ENCODE data around the gene SPINK9.

Gene SPINK9

DNA sequence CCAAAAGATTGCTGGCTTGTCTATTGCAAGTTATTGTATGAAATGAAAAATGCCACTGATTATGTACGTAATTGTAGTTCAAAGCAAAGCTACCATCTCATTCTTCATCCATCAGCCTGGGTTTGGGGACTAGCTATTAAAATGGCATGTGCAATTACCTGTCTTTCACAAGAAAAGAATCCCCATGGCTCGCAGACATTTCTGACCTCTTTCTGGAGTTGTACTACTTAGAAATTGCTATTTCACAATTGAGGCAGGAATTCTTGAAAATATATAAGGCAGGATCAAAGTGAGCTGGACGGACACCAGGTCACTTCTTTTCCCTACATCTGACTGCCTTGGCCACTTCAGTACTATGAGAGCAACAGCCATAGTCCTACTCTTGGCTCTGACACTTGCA is at the start of gene SPINK9:
TSS of gene SPINK9 (plus strand) at position 301 of the 400 bp plus-strand sequence. CDS start at position 356, 55 bp downstream.
- no peak for DNase-seq (ENCODE audit: low read depth, low spot score)
- no peak within 1 kb of the TSS for H3K4me3 ChIP-seq (ENCODE audit: low read depth, low read length)
- TF ChIP-seq CTCF (IDR thresholded peaks at IDR 0.05; ENCODE audit: insufficient read depth, low read length, missing control alignments), result no peak
- ChIA-PET POLR2A (no interaction called here), CTCF (no interaction called here)

DNA sequence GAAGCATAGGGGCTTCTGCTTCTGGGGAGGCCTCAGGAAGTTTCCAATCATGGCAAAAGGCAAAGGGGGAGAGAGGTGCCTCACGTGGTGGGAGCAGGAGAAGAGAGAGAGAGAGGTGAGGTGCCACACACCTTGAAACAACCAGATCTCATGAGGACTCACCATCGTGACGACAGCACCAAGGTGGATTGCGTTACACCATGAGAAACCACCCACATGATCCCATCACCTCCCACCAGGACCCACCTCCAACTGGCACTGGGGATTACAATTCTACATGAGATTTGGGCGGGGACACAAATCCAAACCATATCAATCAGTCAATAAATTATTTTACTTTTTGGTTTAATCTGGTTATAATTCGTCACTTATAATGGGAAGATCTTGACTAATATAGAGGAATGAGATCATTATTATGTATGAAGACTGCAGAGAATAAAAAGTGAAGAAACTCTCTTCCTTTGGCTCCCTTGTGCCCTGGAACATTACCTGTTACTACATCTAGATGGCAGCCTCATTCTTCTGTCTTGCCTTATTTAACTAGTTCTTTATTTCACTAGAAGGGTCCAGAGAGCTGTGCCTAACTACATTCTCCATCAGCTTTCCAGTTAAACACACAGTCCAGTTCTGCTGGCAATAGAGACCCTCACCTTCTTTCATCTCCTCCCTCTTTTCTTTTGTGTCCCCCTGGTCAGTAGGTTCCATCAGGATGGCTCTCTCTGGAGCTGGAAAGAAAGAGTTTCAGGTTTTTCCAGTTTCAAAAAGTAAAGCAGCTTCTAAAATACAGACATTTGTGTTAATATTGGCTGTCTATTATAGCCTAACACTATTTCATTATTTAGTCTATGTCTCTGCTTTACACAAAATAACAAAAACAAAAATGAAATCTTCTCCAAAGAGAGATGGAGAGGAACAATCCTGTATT is 44.8 kb upstream of the SPINK9 start:
- ChIA-PET CTCF (interaction anchor here (1.4 to 2.8 kb wide), 3 partner anchors 10 to 440 kb away, joined by 3 to 18 read pairs (median 7); no protein-coding TSS in a partner anchor), POLR2A (no interaction called here)
- peak; percentile 38 for TF ChIP-seq CTCF (IDR thresholded peaks at IDR 0.05; ENCODE audit: insufficient read depth, low read length, missing control alignments)
- DNase-seq (ENCODE audit: low read depth, low spot score), result no peak
- H3K4me3 ChIP-seq (ENCODE audit: low read depth, low read length), result no peak overlapping the region

DNA sequence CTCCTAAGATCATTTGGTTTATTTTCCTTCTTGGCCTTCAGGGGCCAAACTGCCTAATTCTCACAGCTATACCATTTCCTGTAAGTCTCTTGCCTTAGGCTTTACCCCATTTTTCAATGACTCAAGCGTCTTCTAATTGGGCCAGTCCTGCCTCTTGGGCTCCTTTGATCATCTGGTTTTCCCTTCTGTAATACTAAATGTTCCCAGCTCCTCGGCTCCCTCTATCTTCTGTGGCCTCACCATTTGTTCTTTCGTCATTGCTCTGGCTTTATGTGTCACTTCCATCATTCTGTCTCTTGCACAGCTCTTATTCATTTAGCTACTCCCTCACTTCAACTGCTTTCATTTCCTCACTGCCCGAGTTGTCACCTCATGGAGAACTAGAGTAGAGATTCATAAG is 37.6 kb upstream of the SPINK9 start:
- DNase-seq (ENCODE audit: low read depth, low spot score), result no peak
- no peak for TF ChIP-seq CTCF (IDR thresholded peaks at IDR 0.05; ENCODE audit: insufficient read depth, low read length, missing control alignments)
- ChIA-PET POLR2A (no interaction called here), CTCF (interaction anchor here (0.7 to 1.8 kb wide), 2 partner anchors 77 to 433 kb away, joined by 3 to 5 read pairs; no protein-coding TSS in a partner anchor)
- no peak overlapping the region for H3K4me3 ChIP-seq (ENCODE audit: low read depth, low read length)

DNA sequence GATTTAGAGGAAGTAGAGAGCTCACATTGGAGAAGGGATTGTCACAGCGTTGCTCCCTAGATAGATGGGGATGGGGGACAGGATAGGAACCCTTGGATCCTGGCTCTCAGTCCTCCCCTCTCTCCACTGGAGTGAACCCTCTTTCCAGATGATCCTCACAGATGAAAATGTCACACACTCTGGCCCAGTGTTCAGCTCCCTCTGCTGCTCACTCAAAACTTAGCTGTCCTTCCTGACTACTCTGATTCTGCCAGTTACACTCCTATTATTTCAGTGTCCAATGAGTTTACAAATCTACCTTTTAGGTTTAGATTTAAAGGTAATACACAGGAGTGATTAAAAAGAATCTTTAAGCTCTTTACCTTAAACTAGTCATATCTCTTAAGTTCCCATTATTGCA is 28.9 kb upstream of the SPINK9 start:
- DNase-seq (ENCODE audit: low read depth, low spot score), result no peak
- H3K4me3 ChIP-seq (ENCODE audit: low read depth, low read length), result no peak overlapping the region
- ChIA-PET CTCF (interaction anchor here (0.9 kb wide), 1 partner anchor 69 kb away, joined by 5 read pairs; no protein-coding TSS in a partner anchor), POLR2A (no interaction called here)
- no peak for TF ChIP-seq CTCF (IDR thresholded peaks at IDR 0.05; ENCODE audit: insufficient read depth, low read length, missing control alignments)

DNA sequence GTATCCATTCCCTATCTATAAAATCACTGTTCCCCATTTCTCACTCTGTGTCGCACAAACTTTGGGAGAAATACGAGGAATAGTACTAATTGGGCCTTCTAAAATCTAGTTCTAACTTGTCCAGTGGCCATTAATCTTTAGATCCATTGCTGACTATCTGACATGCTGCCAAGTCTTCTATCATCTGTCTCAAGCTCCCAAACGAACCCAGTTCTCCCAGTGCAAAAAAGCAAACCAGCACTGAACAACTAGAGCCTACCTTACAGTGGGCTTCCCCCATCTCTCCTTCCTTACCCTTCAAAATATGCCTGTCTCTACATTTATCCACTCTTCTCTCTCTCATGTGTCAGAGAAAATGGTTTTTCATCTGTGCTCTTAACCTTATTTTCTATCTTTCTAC is 26.3 kb upstream of the SPINK9 start:
- no peak overlapping the region for H3K4me3 ChIP-seq (ENCODE audit: low read depth, low read length)
- ChIA-PET POLR2A (no interaction called here), CTCF (no interaction called here)
- TF ChIP-seq CTCF (IDR thresholded peaks at IDR 0.05; ENCODE audit: insufficient read depth, low read length, missing control alignments), result no peak
- no peak for DNase-seq (ENCODE audit: low read depth, low spot score)

DNA sequence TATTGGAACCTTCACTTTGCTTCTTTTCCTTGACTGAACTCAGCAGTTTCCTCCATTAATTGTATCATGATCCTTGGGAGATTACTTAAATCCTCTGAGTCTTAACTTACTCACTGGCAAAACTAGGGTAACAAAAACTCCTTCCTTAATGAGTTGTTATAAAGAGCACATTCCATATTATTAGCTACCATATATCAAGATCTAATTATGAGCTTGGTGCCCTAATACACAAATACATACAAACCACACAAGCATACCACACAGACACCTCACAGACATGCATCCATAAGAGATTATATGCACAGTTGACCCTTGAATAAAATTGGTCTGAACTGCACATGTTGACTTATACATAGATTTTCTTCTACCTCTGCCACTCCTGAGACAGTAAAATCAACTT is 25.6 kb upstream of the SPINK9 start:
- no peak for TF ChIP-seq CTCF (IDR thresholded peaks at IDR 0.05; ENCODE audit: insufficient read depth, low read length, missing control alignments)
- POLR2A ChIA-PET, result no interaction called here
- CTCF ChIA-PET, result no interaction called here
- no peak for DNase-seq (ENCODE audit: low read depth, low spot score)
- no peak overlapping the region for H3K4me3 ChIP-seq (ENCODE audit: low read depth, low read length)
